ENCODE measurements around the gene RPL23.

DNA sequence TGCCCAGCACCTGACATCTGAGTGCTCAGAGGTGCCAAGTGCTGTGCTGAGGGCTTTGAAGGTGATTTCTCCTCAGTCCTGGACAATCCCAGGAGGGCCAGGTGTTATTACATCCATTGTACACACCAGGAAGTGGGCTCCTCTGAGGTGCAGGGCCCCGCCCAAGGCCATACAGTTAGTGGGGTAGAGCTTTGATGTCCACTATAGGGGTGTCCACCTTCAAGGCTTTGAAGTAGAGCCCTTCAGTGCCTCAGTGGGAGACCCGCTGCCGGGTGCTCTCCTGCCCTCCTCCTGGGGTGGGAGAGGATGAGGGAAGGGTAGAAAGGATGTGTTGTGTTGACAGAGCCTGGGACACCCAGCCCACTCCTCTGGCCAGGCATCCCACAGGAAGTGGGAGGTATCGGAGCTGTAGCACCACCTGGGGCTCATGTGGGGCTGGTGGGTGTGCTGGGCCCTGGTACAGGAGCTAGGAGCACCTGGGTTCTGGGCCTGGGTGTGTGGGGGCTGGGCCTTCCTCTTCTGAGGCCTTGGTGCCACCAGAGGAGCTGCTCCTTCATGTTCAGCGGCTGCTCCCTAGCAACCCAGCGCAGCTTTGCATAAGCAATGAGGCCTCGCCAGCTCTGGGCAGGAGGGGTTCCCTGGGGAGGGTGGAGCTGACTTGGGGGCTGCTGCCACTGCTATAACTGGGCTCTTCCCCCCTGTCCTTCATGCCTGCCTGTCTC, 23.8 kb upstream of the RPL23 start:
- TF ChIP-seq, protein P1, sequence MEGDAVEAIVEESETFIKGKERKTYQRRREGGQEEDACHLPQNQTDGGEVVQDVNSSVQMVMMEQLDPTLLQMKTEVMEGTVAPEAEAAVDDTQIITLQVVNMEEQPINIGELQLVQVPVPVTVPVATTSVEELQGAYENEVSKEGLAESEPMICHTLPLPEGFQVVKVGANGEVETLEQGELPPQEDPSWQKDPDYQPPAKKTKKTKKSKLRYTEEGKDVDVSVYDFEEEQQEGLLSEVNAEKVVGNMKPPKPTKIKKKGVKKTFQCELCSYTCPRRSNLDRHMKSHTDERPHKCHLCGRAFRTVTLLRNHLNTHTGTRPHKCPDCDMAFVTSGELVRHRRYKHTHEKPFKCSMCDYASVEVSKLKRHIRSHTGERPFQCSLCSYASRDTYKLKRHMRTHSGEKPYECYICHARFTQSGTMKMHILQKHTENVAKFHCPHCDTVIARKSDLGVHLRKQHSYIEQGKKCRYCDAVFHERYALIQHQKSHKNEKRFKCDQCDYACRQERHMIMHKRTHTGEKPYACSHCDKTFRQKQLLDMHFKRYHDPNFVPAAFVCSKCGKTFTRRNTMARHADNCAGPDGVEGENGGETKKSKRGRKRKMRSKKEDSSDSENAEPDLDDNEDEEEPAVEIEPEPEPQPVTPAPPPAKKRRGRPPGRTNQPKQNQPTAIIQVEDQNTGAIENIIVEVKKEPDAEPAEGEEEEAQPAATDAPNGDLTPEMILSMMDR (conservative IDR thresholded peaks at IDR 0.05; ENCODE audit: low read depth in 2 of 2) = no peak; a peak in 1 of 4 replicates
- no peak for TF ChIP-seq POLR2AphosphoS5 (IDR thresholded peaks at IDR 0.05; ENCODE audit: low read depth)
- no peak for TF ChIP-seq EZH2 (IDR thresholded peaks at IDR 0.05; ENCODE audit: low read depth, unreplicated experiment)
- TF ChIP-seq, protein P2, sequence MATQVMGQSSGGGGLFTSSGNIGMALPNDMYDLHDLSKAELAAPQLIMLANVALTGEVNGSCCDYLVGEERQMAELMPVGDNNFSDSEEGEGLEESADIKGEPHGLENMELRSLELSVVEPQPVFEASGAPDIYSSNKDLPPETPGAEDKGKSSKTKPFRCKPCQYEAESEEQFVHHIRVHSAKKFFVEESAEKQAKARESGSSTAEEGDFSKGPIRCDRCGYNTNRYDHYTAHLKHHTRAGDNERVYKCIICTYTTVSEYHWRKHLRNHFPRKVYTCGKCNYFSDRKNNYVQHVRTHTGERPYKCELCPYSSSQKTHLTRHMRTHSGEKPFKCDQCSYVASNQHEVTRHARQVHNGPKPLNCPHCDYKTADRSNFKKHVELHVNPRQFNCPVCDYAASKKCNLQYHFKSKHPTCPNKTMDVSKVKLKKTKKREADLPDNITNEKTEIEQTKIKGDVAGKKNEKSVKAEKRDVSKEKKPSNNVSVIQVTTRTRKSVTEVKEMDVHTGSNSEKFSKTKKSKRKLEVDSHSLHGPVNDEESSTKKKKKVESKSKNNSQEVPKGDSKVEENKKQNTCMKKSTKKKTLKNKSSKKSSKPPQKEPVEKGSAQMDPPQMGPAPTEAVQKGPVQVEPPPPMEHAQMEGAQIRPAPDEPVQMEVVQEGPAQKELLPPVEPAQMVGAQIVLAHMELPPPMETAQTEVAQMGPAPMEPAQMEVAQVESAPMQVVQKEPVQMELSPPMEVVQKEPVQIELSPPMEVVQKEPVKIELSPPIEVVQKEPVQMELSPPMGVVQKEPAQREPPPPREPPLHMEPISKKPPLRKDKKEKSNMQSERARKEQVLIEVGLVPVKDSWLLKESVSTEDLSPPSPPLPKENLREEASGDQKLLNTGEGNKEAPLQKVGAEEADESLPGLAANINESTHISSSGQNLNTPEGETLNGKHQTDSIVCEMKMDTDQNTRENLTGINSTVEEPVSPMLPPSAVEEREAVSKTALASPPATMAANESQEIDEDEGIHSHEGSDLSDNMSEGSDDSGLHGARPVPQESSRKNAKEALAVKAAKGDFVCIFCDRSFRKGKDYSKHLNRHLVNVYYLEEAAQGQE (IDR thresholded peaks at IDR 0.05; ENCODE audit: unreplicated experiment) = no peak
- TF ChIP-seq, protein P3, sequence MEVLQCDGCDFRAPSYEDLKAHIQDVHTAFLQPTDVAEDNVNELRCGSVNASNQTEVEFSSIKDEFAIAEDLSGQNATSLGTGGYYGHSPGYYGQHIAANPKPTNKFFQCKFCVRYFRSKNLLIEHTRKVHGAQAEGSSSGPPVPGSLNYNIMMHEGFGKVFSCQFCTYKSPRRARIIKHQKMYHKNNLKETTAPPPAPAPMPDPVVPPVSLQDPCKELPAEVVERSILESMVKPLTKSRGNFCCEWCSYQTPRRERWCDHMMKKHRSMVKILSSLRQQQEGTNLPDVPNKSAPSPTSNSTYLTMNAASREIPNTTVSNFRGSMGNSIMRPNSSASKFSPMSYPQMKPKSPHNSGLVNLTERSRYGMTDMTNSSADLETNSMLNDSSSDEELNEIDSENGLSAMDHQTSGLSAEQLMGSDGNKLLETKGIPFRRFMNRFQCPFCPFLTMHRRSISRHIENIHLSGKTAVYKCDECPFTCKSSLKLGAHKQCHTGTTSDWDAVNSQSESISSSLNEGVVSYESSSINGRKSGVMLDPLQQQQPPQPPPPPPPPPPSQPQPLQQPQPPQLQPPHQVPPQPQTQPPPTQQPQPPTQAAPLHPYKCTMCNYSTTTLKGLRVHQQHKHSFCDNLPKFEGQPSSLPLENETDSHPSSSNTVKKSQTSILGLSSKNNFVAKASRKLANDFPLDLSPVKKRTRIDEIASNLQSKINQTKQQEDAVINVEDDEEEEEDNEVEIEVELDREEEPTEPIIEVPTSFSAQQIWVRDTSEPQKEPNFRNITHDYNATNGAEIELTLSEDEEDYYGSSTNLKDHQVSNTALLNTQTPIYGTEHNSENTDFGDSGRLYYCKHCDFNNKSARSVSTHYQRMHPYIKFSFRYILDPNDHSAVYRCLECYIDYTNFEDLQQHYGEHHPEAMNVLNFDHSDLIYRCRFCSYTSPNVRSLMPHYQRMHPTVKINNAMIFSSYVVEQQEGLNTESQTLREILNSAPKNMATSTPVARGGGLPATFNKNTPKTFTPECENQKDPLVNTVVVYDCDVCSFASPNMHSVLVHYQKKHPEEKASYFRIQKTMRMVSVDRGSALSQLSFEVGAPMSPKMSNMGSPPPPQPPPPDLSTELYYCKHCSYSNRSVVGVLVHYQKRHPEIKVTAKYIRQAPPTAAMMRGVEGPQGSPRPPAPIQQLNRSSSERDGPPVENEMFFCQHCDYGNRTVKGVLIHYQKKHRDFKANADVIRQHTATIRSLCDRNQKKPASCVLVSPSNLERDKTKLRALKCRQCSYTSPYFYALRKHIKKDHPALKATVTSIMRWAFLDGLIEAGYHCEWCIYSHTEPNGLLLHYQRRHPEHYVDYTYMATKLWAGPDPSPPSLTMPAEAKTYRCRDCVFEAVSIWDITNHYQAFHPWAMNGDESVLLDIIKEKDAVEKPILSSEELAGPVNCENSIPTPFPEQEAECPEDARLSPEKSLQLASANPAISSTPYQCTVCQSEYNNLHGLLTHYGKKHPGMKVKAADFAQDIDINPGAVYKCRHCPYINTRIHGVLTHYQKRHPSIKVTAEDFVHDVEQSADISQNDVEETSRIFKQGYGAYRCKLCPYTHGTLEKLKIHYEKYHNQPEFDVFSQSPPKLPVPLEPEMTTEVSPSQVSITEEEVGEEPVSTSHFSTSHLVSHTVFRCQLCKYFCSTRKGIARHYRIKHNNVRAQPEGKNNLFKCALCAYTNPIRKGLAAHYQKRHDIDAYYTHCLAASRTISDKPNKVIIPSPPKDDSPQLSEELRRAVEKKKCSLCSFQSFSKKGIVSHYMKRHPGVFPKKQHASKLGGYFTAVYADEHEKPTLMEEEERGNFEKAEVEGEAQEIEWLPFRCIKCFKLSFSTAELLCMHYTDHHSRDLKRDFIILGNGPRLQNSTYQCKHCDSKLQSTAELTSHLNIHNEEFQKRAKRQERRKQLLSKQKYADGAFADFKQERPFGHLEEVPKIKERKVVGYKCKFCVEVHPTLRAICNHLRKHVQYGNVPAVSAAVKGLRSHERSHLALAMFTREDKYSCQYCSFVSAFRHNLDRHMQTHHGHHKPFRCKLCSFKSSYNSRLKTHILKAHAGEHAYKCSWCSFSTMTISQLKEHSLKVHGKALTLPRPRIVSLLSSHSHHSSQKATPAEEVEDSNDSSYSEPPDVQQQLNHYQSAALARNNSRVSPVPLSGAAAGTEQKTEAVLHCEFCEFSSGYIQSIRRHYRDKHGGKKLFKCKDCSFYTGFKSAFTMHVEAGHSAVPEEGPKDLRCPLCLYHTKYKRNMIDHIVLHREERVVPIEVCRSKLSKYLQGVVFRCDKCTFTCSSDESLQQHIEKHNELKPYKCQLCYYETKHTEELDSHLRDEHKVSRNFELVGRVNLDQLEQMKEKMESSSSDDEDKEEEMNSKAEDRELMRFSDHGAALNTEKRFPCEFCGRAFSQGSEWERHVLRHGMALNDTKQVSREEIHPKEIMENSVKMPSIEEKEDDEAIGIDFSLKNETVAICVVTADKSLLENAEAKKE (CRISPR knock-in tag; IDR thresholded peaks at IDR 0.05) = no peak

Measured in GM23338 (cell line).